Keratinocyte (primary cell): ENCODE data around the gene ARSB. TPM values are rescaled to one million over a fixed set of nuclear protein-coding genes. Genes with fewer than 3 reads are reported as not detected.

ENCODE experiments used
- DNase-seq: peaks from one replicate; pipeline ENCODE4 v3.0.0-alpha.2; 2011; ENCODE audit warnings: low read depth, missing footprints, low spot score
- FAIRE-seq: peaks from 2 replicates; lab custom pipeline; 2011; peaks lifted over from hg19 to GRCh38; lab: Jason Lieb, UNC
- H2AFZ ChIP-seq: 2 replicates; pipeline ENCODE4 v1.6.0; 2012; ENCODE audit warnings: low read length, control low read depth, inconsistent platforms; ENCODE audit not compliant: control insufficient read depth
- H3K27ac ChIP-seq: 2 replicates; pipeline ENCODE4 v1.5.1; 2011; ENCODE audit warnings: low read length; ENCODE audit not compliant: control insufficient read depth, insufficient read depth
- H3K27me3 ChIP-seq: 3 replicates; pipeline ENCODE4 v1.6.0; 2011; ENCODE audit warnings: low read length; ENCODE audit not compliant: control insufficient read depth, insufficient read depth; ENCODE audit errors: extremely low read depth
- H3K36me3 ChIP-seq, 2 experiments: 2 replicates in 1 of 2; 3 replicates in 1 of 2; pipeline ENCODE4 v1.5.1; 2011; ENCODE audit warnings: low read length in 2 of 2, mild to moderate bottlenecking in 1 of 2; ENCODE audit not compliant: control insufficient read depth in 2 of 2, insufficient read depth in 2 of 2; ENCODE audit errors: extremely low read depth in 1 of 2
- H3K4me1 ChIP-seq: 3 replicates; pipeline ENCODE4 v1.5.1; 2011; ENCODE audit warnings: low read length; ENCODE audit not compliant: control insufficient read depth, insufficient read depth; ENCODE audit errors: extremely low read depth
- H3K4me2 ChIP-seq: 3 replicates; pipeline ENCODE4 v1.6.0; 2011; ENCODE audit warnings: low read depth, low read length; ENCODE audit not compliant: control insufficient read depth, insufficient read depth; ENCODE audit errors: extremely low read depth
- H3K4me3 ChIP-seq, 3 experiments: fragments of 200-600 bp in 1 of 3; sonication (generic) in 1 of 3; 2 replicates in 2 of 3; 3 replicates in 1 of 3; pipeline ENCODE4 v1.5.1; 2011 to 2016; ENCODE audit warnings: low read length in 3 of 3, mild to moderate bottlenecking in 3 of 3, control low read depth in 2 of 3, inconsistent platforms in 1 of 3, low read depth in 1 of 3, mixed read lengths in 1 of 3, mixed run types in 1 of 3, moderate library complexity in 1 of 3; ENCODE audit not compliant: control insufficient read depth in 2 of 3, insufficient read depth in 2 of 3; ENCODE audit errors: extremely low read depth in 1 of 3
- H3K79me2 ChIP-seq: 2 replicates; pipeline ENCODE4 v1.6.0; 2012; ENCODE audit warnings: low read length; ENCODE audit not compliant: control insufficient read depth, insufficient read depth
- H3K9ac ChIP-seq: 3 replicates; pipeline ENCODE4 v1.6.0; 2011; ENCODE audit warnings: low read length; ENCODE audit not compliant: control insufficient read depth, insufficient read depth; ENCODE audit errors: extremely low read depth
- H3K9me1 ChIP-seq: 3 replicates; pipeline ENCODE4 v1.6.0; 2011; ENCODE audit warnings: low read length; ENCODE audit not compliant: control insufficient read depth, insufficient read depth; ENCODE audit errors: extremely low read depth
- H3K9me3 ChIP-seq: 2 replicates; pipeline ENCODE4 v1.5.1; 2012; ENCODE audit warnings: low read depth, low read length; ENCODE audit not compliant: control insufficient read depth
- H4K20me1 ChIP-seq: 3 replicates; pipeline ENCODE4 v1.6.0; 2011; ENCODE audit warnings: low read length; ENCODE audit not compliant: control insufficient read depth, insufficient read depth; ENCODE audit errors: extremely low read depth
- CTCF ChIP-seq, 3 experiments: IDR thresholded peaks in 1 of 3; conservative IDR thresholded peaks in 1 of 3; optimal IDR thresholded peaks in 1 of 3; 2 replicates in 2 of 3; 3 replicates in 1 of 3; pipeline versions ENCODE3 to v1.5.1; 2011; ENCODE audit warnings: low read length in 3 of 3, mild to moderate bottlenecking in 3 of 3, moderate library complexity in 2 of 3, control low read depth in 1 of 3, inconsistent platforms in 1 of 3; ENCODE audit not compliant: insufficient read depth in 2 of 3; ENCODE audit errors: extremely low read depth in 1 of 3
- EZH2 ChIP-seq: IDR thresholded peaks from one replicate; pipeline ENCODE4 v1.6.1; 2012; ENCODE audit warnings: inconsistent platforms, mild to moderate bottlenecking, low read length, moderate library complexity
- dilution Hi-C: fragments of 300-500 bp; cut with MboI; formaldehyde crosslinking; loops from one replicate; pipeline ENCODE4 v1.7.0; 2020; ENCODE audit warnings: low sequenced_read_pairs; ENCODE audit not compliant: extremely low pct_ligation_motif_present
- polyA plus RNA-seq, 5 experiments: library from polyadenylated mRNA; depleted of rRNA in 3 of 5; stranded (reverse) in 3 of 5; stranded (forward) in 1 of 5; unstranded in 1 of 5; fragments of >200 nt; gene quantifications; 1 replicate in 1 of 5; 2 replicates in 3 of 5; 3 replicates in 1 of 5; pipeline versions ENCODE4 v1.2.1 to v1.2.3, GENCODE V29; 2011 to 2012; ENCODE audit warnings: missing spikeins in 2 of 5, low read depth in 1 of 5, low replicate concordance in 1 of 5

The ARSB gene
- polyA plus RNA-seq, 1 donor (not counting 4 experiments of a cell fraction or from before 2014, with no cell fraction given) = 4.5 TPM

GRCh38 chr5:78835176-78835575 lies 149.9 kb downstream of the ARSB start:
- H3K9me1 ChIP-seq = no peaks in the 10 kb centered on the region
- FAIRE-seq (no peak), DNase-seq (no peak)
- no peaks in the 10 kb centered on the region for H3K9me3 ChIP-seq
- no peak overlapping the region for H2AFZ ChIP-seq
- H3K4me2 ChIP-seq = no peak overlapping the region
- peaks cover 4% of the 10 kb centered on the region for H3K4me1 ChIP-seq
- no peaks in the 10 kb centered on the region for H3K27me3 ChIP-seq
- H3K36me3 ChIP-seq = no peaks in the 10 kb centered on the region
- no peak overlapping the region for H3K4me3 ChIP-seq
- no peak overlapping the region for H3K9ac ChIP-seq
- TF ChIP-seq EZH2 = no peak
- no peak for TF ChIP-seq CTCF (optimal IDR thresholded peaks at IDR 0.05 in 1 of 3, IDR thresholded peaks at IDR 0.05 in 1 of 3, conservative IDR thresholded peaks at IDR 0.05 in 1 of 3; ENCODE audit: extremely low read depth in 1 of 3, insufficient read depth in 2 of 3, low read length in 3 of 3)
- dilution Hi-C loops = no loop called here
- H4K20me1 ChIP-seq = no peaks in the 10 kb centered on the region
- no peak overlapping the region for H3K27ac ChIP-seq
- H3K79me2 ChIP-seq = no peaks in the 10 kb centered on the region

- Histone ChIP-seq H3K9ac (no peak overlapping the region), H3K9me1 (no peaks in the 10 kb centered on the region), H3K36me3 (no peaks in the 10 kb centered on the region), H3K4me2 (no peak overlapping the region), H3K4me1 (peaks cover 4% of the 10 kb centered on the region), H4K20me1 (no peaks in the 10 kb centered on the region), H3K79me2 (no peaks in the 10 kb centered on the region), H3K9me3 (no peaks in the 10 kb centered on the region), H3K27me3 (no peaks in the 10 kb centered on the region), H3K27ac (no peak overlapping the region), H2AFZ (no peak overlapping the region), H3K4me3 (no peak overlapping the region)
- DNase-seq (no peak), FAIRE-seq (no peak)
- dilution Hi-C loops = no loop called here
- TF ChIP-seq CTCF (optimal IDR thresholded peaks at IDR 0.05 in 1 of 3, IDR thresholded peaks at IDR 0.05 in 1 of 3, conservative IDR thresholded peaks at IDR 0.05 in 1 of 3; ENCODE audit: extremely low read depth in 1 of 3, insufficient read depth in 2 of 3, low read length in 3 of 3) = no peak
- no peak for TF ChIP-seq EZH2
Measured at GRCh38 chr5:78833284-78833683, 151.8 kb downstream of the ARSB start.
